ENCODE data around the gene SNX2.
"Not testable (repeated sequence)": the region's sequence is repeated elsewhere in the genome, so short reads cannot be mapped to it uniquely, and the experiment has no call there.

SNX2 gene, protein sequence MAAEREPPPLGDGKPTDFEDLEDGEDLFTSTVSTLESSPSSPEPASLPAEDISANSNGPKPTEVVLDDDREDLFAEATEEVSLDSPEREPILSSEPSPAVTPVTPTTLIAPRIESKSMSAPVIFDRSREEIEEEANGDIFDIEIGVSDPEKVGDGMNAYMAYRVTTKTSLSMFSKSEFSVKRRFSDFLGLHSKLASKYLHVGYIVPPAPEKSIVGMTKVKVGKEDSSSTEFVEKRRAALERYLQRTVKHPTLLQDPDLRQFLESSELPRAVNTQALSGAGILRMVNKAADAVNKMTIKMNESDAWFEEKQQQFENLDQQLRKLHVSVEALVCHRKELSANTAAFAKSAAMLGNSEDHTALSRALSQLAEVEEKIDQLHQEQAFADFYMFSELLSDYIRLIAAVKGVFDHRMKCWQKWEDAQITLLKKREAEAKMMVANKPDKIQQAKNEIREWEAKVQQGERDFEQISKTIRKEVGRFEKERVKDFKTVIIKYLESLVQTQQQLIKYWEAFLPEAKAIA

GRCh38 chr5:122774861-122775549 is at the start of gene SNX2:
SNX2 (plus strand) TSS chr5:122775080; CDS start chr5:122775104, 24 bp downstream.
- peak; percentile 79 to 82 (median 82) for DNase-seq (ENCODE audit: low read depth in 3 of 3)

- no peak for DNase-seq (ENCODE audit: low read depth in 3 of 3)
Measured at GRCh38 chr5:122727112-122727541, 47.8 kb upstream of the SNX2 start.

DNA sequence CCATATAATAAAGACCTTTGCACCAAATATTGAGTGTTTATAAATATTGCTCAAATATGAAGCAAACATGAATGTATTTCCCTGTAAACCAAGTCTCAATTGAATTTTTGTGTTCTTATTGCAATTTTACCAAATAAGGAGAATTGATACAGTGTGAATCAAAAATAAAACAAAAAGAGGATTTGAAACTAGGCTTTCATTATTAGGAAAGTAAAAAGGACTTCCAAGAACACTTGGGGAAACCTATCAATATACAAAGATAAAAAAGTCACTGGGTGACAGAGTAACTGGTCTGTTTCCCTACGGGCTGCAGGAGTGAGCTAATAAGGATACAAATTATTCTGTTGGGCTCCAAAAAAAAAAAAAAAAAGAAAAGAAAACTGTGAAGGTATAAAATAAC is 44.8 kb upstream of the SNX2 start:
- no peak for DNase-seq (ENCODE audit: low read depth in 3 of 3)

- no peak for DNase-seq (ENCODE audit: low read depth in 3 of 3)
Measured at GRCh38 chr5:122730456-122730855, 44.4 kb upstream of the SNX2 start.

- DNase-seq (ENCODE audit: low read depth in 3 of 3), result no peak
Measured at GRCh38 chr5:122736086-122736845, 38.6 kb upstream of the SNX2 start.

DNA sequence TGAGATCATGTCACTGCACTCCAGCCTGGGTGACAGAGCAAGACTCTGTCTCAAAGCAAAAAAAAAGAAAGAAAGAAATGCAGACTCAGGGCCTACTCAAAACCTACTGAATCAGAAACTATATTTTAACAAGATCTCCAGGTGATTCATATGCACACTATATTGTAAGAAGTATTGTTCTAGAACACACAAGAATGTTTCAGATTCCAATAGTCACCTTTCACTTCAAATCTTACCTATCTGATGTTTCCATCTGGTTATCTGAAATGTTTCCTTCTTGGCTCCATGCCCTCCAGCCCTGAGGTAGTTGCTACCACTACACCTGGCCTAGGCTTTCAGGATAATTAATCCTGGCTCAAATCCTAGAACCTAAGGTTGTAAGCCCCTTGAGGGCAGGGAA is 36.8 kb upstream of the SNX2 start:
- no peak for DNase-seq (ENCODE audit: low read depth in 3 of 3)

- no peak for DNase-seq (ENCODE audit: low read depth in 3 of 3)
Measured at GRCh38 chr5:122741681-122742080, 33.2 kb upstream of the SNX2 start.

GRCh38 chr5:122743261-122743660 is 31.6 kb upstream of the SNX2 start:
- no peak for DNase-seq (ENCODE audit: low read depth in 3 of 3)

GRCh38 chr5:122745597-122745996 is 29.3 kb upstream of the SNX2 start:
- no peak for DNase-seq (ENCODE audit: low read depth in 3 of 3)

- DNase-seq (ENCODE audit: low read depth in 3 of 3), result no peak
Measured at GRCh38 chr5:122749886-122750285, 25.0 kb upstream of the SNX2 start.

DNA sequence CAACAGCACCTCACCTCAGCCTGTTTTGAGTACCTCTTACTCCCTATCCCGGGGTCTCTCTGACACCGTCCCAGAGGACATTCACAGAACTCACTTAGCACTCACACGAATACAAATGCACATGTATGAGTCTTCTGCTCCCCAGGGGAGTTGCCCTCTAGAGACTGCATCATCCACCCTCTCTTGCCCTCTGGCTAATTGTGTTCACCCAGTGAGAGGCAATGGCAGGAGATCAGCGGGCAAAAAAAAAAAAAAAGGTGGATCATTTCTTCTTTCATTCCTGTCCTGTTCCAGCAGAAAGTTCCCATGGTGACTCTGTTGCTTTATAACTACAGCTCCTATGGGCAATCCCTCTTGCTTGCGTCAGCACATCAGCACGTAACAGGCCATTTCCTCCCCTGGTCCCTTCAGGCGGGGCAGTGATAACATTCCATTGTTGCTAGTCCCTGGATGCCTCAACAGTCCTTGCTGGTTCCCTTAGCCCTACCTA is 23.5 kb upstream of the SNX2 start:
- no peak for DNase-seq (ENCODE audit: low read depth in 3 of 3)

GRCh38 chr5:122753500-122753899 is 21.4 kb upstream of the SNX2 start:
- no peak for DNase-seq (ENCODE audit: low read depth in 3 of 3)

GRCh38 chr5:122755783-122756182 is 19.1 kb upstream of the SNX2 start:
- no peak for DNase-seq (ENCODE audit: low read depth in 3 of 3)

GRCh38 chr5:122756264-122756911 is 18.5 kb upstream of the SNX2 start:
- DNase-seq (ENCODE audit: low read depth in 3 of 3), result no peak

- no peak for DNase-seq (ENCODE audit: low read depth in 3 of 3)
Measured at GRCh38 chr5:122757285-122757684, 17.6 kb upstream of the SNX2 start.

- DNase-seq (ENCODE audit: low read depth in 3 of 3), result no peak
Measured at GRCh38 chr5:122759241-122760070, 15.4 kb upstream of the SNX2 start.

DNA sequence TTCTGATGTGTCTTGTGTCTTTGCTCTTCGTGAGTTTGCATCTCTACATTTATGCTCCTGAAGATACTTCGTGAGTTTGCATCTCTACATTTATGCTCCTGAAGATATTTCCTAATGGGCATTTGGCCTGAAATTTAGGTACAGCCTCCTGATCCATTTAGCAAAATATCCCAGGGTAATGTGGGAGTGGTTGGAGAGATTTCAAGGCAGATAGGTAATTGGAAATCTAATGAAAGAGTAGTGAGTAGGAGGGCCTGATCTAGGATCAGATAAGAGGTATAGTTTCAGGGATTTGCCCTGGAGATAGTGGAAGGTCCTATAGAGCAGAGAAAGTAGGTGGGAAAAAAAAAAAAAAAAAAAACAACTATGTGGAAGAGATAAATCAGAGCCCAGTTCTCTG is 14.6 kb upstream of the SNX2 start:
- no peak for DNase-seq (ENCODE audit: low read depth in 3 of 3)

DNA sequence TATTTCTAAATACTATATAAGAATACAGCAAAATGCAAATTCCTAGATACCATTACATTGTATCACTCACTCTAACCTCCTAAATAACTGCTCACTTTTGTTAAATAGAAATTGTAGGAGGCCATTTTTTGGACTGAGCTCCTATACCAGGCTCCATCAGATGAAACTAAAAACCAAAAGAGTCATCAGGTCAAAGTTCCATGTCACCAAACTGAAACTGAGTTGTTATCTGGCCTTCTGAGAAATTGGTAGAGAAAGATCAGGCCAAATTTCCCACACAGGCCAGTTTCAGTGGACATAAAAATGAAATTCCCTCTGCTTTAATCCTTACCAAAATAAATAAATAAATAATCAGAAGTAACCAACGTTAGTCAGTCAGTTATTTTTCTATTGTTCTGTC is 13.8 kb upstream of the SNX2 start:
- DNase-seq (ENCODE audit: low read depth in 3 of 3), result no peak

DNA sequence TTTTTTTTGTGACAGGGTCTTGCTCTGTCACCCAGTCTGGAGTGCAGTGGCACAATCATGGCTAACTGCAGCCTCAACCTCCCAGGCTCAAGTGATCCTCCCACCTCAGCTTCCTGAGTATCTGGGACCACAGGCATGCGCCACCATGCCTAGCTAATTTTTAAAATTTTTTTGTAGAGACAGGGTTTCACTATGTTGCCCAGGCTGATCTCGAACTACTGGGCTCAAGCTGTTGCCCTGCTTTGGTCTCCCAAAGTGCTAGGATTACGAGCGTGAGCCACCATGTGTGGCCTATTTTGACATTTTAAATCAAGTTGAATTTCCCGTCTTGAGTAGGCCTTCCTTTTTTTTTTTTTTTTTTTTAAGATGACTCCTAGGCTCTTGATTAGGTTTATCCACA is 13.0 kb upstream of the SNX2 start:
- not testable (repeated sequence) for DNase-seq (ENCODE audit: low read depth in 3 of 3)

DNA sequence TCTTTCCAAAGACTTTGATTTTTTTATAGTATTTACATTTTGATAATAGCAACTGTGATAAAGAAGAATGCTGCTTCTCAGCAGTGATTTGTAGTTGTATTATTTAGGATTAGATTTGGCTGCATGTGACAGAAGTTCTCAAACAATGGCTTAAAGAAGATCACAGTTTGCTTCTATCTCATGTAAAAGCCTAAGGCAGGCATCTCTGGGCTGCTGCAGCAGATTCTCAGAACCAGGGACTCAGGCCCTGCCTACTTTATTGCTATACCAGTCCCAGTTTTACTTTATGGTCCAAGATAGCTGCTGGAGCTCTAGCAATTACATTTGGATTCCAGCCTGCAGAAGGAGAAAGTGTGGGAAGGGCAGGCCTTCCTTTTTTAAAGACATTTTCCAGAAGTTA is 8.8 kb upstream of the SNX2 start:
- DNase-seq (ENCODE audit: low read depth in 3 of 3), result no peak

- DNase-seq (ENCODE audit: low read depth in 3 of 3), result no peak
Measured at GRCh38 chr5:122770477-122770876, 4.4 kb upstream of the SNX2 start.

All from stimulated activated CD4-positive, alpha-beta T cell treated with anti-CD3 and anti-CD28 coated beads, TNF-alpha, amount 100 ng/mL, for 4 hours (primary cell).